Endodermal cell (in vitro differentiated cells): Measurements from ENCODE around the gene TIMM17A. TPM values are rescaled to one million over a fixed set of nuclear protein-coding genes. Genes with fewer than 3 reads are reported as not detected.

Experiments used
- DNase-seq: peaks from one replicate; pipeline ENCODE4 v3.0.0-alpha.2; 2017
- H3K27ac ChIP-seq: 2 replicates; pipeline ENCODE4 v1.5.1; 2013; ENCODE audit warnings: mild to moderate bottlenecking, low read depth, low read length, moderate library complexity
- H3K27me3 ChIP-seq: 2 replicates; pipeline ENCODE4 v1.6.1; 2013; ENCODE audit warnings: mild to moderate bottlenecking, low read length, moderate library complexity; ENCODE audit not compliant: insufficient read depth, control insufficient read depth, poor library complexity, severe bottlenecking
- H3K36me3 ChIP-seq: 2 replicates; pipeline ENCODE4 v1.7.0; 2013; ENCODE audit warnings: mild to moderate bottlenecking, low read length, moderate library complexity; ENCODE audit not compliant: control insufficient read depth, insufficient read depth
- H3K4me1 ChIP-seq: one replicate; pipeline ENCODE4 v1.7.0; 2013; ENCODE audit warnings: low read length; ENCODE audit not compliant: control insufficient read depth, insufficient read depth
- H3K4me3 ChIP-seq: 2 replicates; pipeline ENCODE4 v1.5.1; 2013; ENCODE audit warnings: mild to moderate bottlenecking, low read length, moderate library complexity
- H3K9ac ChIP-seq: 2 replicates; pipeline ENCODE4 v1.6.1; 2013; ENCODE audit warnings: mild to moderate bottlenecking, low read length, moderate library complexity; ENCODE audit not compliant: poor library complexity, severe bottlenecking; ENCODE audit errors: extremely low read depth
- H3K9me3 ChIP-seq: 2 replicates; pipeline ENCODE4 v1.6.1; 2013; ENCODE audit warnings: mild to moderate bottlenecking, low read length, moderate library complexity; ENCODE audit not compliant: control insufficient read depth
- H3K27ac Mint-ChIP-seq: 2 replicates; pipeline ENCODE4 v1.8.0; 2020; ENCODE audit warnings: mixed read lengths
- H3K27me3 Mint-ChIP-seq: 2 replicates; pipeline ENCODE4 v1.8.0; 2021; ENCODE audit warnings: mild to moderate bottlenecking, mixed read lengths; ENCODE audit not compliant: insufficient read depth
- H3K36me3 Mint-ChIP-seq: 2 replicates; pipeline ENCODE4 v1.8.0; 2020; ENCODE audit warnings: low read depth, mixed read lengths
- H3K4me1 Mint-ChIP-seq: 2 replicates; pipeline ENCODE4 v1.8.0; 2020; ENCODE audit warnings: mixed read lengths
- H3K4me3 Mint-ChIP-seq: 2 replicates; pipeline ENCODE4 v1.8.0; 2020; ENCODE audit warnings: mild to moderate bottlenecking, moderate library complexity, mixed read lengths
- H3K9me3 Mint-ChIP-seq: 2 replicates; pipeline ENCODE4 v1.8.0; 2020; ENCODE audit warnings: mild to moderate bottlenecking, mixed read lengths
- WGBS, 2 experiments: methylation state at CpG; one replicate each; pipeline versions ENCODE4 v1.1.5 to v1.1.7; 2013; ENCODE audit warnings: missing lambda C conversion rate in 2 of 2, mixed read lengths in 1 of 2; ENCODE audit not compliant: insufficient coverage in 1 of 2, insufficient read length in 1 of 2; 5-methylcytosine and 5-hydroxymethylcytosine counted together
- total RNA-seq, 2 donors: library from RNA; stranded (reverse); fragmentation: NEBNext Ultra II Directional in 1 of 2; extraction: Animal tissue kit (Norgen Biotek cat#: 25700) in 1 of 2; gene quantifications; 2 replicates in 1 of 2; 3 replicates in 1 of 2; pipeline ENCODE4 v1.2.1, GENCODE V29; 2021
- TF ChIP-seq, protein P1 (sequence below): fragments of 200-600 bp; sonication (generic); conservative IDR thresholded peaks from 2 replicates; pipeline ENCODE4 v1.5.0; 2021; ENCODE audit warnings: antibody characterized with exemption, mild to moderate bottlenecking

TIMM17A gene
- total RNA-seq, 2 donors from 2014 or later, result 41.7 to 47.4 TPM

DNA sequence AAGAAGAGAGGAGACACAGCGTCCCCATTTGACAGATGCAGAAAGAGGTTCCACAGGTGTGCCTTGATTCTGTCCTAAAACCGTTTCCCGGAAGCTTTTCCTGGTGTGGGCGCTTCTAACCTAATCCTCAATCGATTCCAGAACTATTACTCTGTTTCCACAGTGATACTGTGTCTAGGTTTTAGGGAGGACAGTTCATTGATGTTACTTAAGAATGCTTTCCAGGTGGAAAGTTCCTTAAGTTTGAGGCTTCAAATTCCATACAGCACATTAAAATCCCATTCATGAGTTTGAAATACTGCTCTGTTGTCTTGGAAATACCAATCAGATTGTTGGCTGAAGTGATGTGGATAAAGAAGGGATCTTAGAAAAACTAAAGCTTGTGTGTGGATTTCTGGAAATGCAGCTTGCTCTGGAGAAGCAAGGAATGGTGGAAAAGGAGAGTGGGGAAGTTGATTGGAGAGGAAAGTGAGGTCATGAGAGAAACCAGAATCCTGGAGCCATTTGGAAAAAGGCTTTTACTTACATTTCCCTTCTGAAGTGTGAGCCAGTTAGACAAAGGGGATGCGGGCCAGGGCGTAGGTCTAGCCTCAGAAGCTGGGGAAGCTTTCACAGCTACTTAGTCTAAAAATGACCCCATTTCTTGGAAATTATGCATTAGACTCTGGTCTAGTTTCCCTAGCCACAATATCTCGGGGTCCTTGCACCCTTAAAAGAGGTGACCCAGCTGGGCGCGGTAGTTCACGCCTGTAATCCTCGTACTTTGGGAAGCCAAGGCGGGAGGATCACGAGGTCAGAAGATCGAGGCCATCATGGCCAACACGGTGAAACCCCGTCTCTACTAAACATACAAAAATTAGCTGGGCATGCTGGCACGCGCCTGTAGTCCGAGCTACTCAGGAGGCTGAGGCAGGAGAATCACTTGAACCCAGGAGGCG, 61.8 kb downstream of the TIMM17A start:
- no peaks in the 10 kb centered on the region for H3K9me3 ChIP-seq
- no peak overlapping the region for H3K27ac ChIP-seq
- Mint-ChIP-seq H3K27ac (no peak overlapping the region), H3K4me1 (peaks cover 22% of the 10 kb centered on the region), H3K27me3 (no peaks in the 10 kb centered on the region), H3K4me3 (no peak overlapping the region), H3K36me3 (peaks cover 23% of the 10 kb centered on the region), H3K9me3 (no peaks in the 10 kb centered on the region)
- H3K4me3 ChIP-seq, result no peak overlapping the region
- no peak overlapping the region for H3K9ac ChIP-seq
- WGBS, 2 experiments, result 94 to 99% methylated on average over 12 to 21 of the region's 21 CpGs
- no peaks in the 10 kb centered on the region for H3K27me3 ChIP-seq
- no peak for DNase-seq
- peaks cover 7% of the 10 kb centered on the region for H3K36me3 ChIP-seq
- TF ChIP-seq, protein P1, sequence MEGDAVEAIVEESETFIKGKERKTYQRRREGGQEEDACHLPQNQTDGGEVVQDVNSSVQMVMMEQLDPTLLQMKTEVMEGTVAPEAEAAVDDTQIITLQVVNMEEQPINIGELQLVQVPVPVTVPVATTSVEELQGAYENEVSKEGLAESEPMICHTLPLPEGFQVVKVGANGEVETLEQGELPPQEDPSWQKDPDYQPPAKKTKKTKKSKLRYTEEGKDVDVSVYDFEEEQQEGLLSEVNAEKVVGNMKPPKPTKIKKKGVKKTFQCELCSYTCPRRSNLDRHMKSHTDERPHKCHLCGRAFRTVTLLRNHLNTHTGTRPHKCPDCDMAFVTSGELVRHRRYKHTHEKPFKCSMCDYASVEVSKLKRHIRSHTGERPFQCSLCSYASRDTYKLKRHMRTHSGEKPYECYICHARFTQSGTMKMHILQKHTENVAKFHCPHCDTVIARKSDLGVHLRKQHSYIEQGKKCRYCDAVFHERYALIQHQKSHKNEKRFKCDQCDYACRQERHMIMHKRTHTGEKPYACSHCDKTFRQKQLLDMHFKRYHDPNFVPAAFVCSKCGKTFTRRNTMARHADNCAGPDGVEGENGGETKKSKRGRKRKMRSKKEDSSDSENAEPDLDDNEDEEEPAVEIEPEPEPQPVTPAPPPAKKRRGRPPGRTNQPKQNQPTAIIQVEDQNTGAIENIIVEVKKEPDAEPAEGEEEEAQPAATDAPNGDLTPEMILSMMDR, result no peak
- no peaks in the 10 kb centered on the region for H3K4me1 ChIP-seq

DNA sequence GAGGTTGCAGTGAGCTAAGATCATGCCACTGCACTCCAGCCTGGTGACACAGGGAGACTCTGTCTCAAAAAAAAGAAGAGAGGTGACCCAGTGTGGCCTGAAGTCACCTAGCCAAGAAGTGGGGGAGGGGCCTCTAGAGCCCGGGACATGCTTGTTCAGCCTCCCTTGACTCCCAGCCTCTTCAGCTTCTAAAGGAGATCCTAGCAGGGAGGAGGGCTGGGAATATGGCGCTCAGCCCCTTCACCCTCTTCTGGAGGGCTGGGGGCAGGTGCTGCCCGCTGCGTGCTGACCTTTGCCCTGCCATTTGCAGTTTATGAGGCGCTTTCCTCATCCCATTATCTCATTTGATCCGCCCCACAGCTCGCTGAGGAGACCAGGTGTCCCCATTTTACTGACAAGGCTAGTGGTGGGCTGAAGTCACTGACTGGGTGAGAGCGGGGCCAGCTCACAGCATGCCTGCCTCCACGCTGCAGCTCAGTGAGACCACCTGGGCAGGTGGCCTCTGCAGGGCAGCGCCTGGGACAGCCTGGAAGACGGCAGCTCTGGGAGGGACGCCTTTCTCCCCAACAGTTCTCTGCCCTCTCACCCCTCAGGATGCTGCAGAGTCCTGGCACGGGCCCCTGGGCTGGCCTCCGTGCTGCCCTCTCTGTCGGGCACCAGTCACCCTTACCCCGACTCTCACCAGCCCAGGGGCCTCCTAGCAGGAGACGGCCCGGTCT, 62.6 kb downstream of the TIMM17A start:
- H3K27ac ChIP-seq, result no peak overlapping the region
- 82 to 87% methylated on average over 5 to 18 of the region's 18 CpGs for WGBS, 2 experiments
- peak overlapping the region; percentile 23 for H3K27ac Mint-ChIP-seq

More for the DNA sequence above, 62.6 kb downstream of the TIMM17A start:
- Mint-ChIP-seq H3K36me3 (peaks cover 23% of the 10 kb centered on the region), H3K27me3 (no peaks in the 10 kb centered on the region), H3K9me3 (no peaks in the 10 kb centered on the region), H3K4me3 (peak overlapping the region; percentile 12), H3K4me1 (peaks cover 22% of the 10 kb centered on the region)
- Histone ChIP-seq H3K4me1 (no peaks in the 10 kb centered on the region), H3K36me3 (peaks cover 7% of the 10 kb centered on the region), H3K27me3 (no peaks in the 10 kb centered on the region), H3K9me3 (no peaks in the 10 kb centered on the region), H3K4me3 (no peak overlapping the region), H3K9ac (no peak overlapping the region)
- DNase-seq, result peak; percentile 58
- TF ChIP-seq, protein P1, result no peak
